Measurements from ENCODE around the gene POT1. TPM values are rescaled to one million over a fixed set of nuclear protein-coding genes. Genes with fewer than 3 reads are reported as not detected.

The POT1 gene
- total RNA-seq, 2 donors from 2014 or later: 8.5 to 12.1 TPM

- intact Hi-C loops (cut with DNase I, micrococcal nuclease): no loop called here
- ATAC-seq (no peak), DNase-seq (no peak)
Measured at GRCh38 chr7:124780056-124780455, 149.6 kb downstream of the POT1 start.

- DNase-seq (no peak), ATAC-seq (no peak)
- intact Hi-C loops (cut with DNase I, micrococcal nuclease): no loop called here
Measured at GRCh38 chr7:124779620-124780019, 150.0 kb downstream of the POT1 start.

GRCh38 chr7:124779194-124779593 lies 150.4 kb downstream of the POT1 start:
- intact Hi-C loops (cut with DNase I, micrococcal nuclease): no loop called here
- DNase-seq (no peak), ATAC-seq (no peak)

- DNase-seq: no peak
- intact Hi-C loops (cut with DNase I, micrococcal nuclease): no loop called here
- ATAC-seq: no peak
Measured at GRCh38 chr7:124777268-124777667, 152.4 kb downstream of the POT1 start.

- intact Hi-C loops (cut with DNase I, micrococcal nuclease): no loop called here
Measured at GRCh38 chr7:124776153-124776552, 153.5 kb downstream of the POT1 start.

GRCh38 chr7:124775422-124775821 lies 154.2 kb downstream of the POT1 start:
- no peak for DNase-seq
- intact Hi-C loops (cut with DNase I, micrococcal nuclease): no loop called here
- ATAC-seq: no peak

More at GRCh38 chr7:124776153-124776552, 153.5 kb downstream of the POT1 start:
- DNase-seq (no peak), ATAC-seq (no peak)

GRCh38 chr7:124773938-124774337 lies 155.7 kb downstream of the POT1 start:
- ATAC-seq: no peak
- no peak for DNase-seq
- intact Hi-C loops (cut with DNase I, micrococcal nuclease): no loop called here

GRCh38 chr7:124773339-124773738 lies 156.3 kb downstream of the POT1 start:
- no peak for DNase-seq
- ATAC-seq: no peak
- intact Hi-C loops (cut with DNase I, micrococcal nuclease): no loop called here

Other genes starting within 250 kb of the POT1 start
- under 1 TPM; 0.61 to 0.95 TPM for gene GPR37, start 164.0 kb downstream of the POT1 start, total RNA-seq